GM20431 (cell line): ENCODE results near the gene PHF23.

Source experiments
- in situ Hi-C: fragments of 300-500 bp; cut with MseI, MboI; formaldehyde crosslinking; loops from one replicate; pipeline ENCODE4 v1.15.0; 2020; ENCODE audit warnings: low sequenced_read_pairs; ENCODE audit not compliant: unreplicated experiment

The PHF23 gene

GRCh38 chr17:7222093-7222971, 16.9 kb downstream of the PHF23 start:
- in situ Hi-C loops = no loop called here

GRCh38 chr17:7221278-7222092, 17.8 kb downstream of the PHF23 start:
- in situ Hi-C loops = no loop called here

- in situ Hi-C loops = no loop called here
These were observed 18.5 kb downstream of the PHF23 start for GRCh38 chr17:7220593-7221277.

GRCh38 chr17:7219812-7220592, 19.3 kb downstream of the PHF23 start, which contains the start of the genes ACADVL and DLG4:
ACADVL (plus strand) TSS chr17:7219938; CDS start chr17:7219985, 47 bp downstream.
DLG4 (minus strand) TSS chr17:7219836.
- in situ Hi-C loops = no loop called here

- in situ Hi-C loops = no loop called here
These were observed 19.9 kb downstream of the PHF23 start for GRCh38 chr17:7219229-7219811.

GRCh38 chr17:7218758-7219157, 20.5 kb downstream of the PHF23 start:
- in situ Hi-C loops = no loop called here

- in situ Hi-C loops = no loop called here
These were observed 21.1 kb downstream of the PHF23 start for GRCh38 chr17:7218166-7218565.

- in situ Hi-C loops = no loop called here
These were observed 21.9 kb downstream of the PHF23 start for GRCh38 chr17:7217113-7217987.

- in situ Hi-C loops = no loop called here
These were observed 22.8 kb downstream of the PHF23 start for GRCh38 chr17:7216242-7217112.

GRCh38 chr17:7215652-7216180, 23.5 kb downstream of the PHF23 start:
- in situ Hi-C loops = no loop called here

- in situ Hi-C loops = no loop called here
These were observed 24.1 kb downstream of the PHF23 start for GRCh38 chr17:7215136-7215638.

GRCh38 chr17:7214300-7215135, 24.7 kb downstream of the PHF23 start:
- in situ Hi-C loops = no loop called here

- in situ Hi-C loops = no loop called here
These were observed 25.4 kb downstream of the PHF23 start for GRCh38 chr17:7213895-7214299.

GRCh38 chr17:7211491-7212273, 27.6 kb downstream of the PHF23 start:
- in situ Hi-C loops = no loop called here

- in situ Hi-C loops = no loop called here
These were observed 30.4 kb downstream of the PHF23 start for GRCh38 chr17:7208754-7209460.
